ENCODE results near the gene INTS2. TPM values are rescaled to one million over a fixed set of nuclear protein-coding genes. Genes with fewer than 3 reads are reported as not detected.

Gene INTS2
- total RNA-seq, 2 donors from 2014 or later = 22.3 to 28.2 TPM

GRCh38 chr17:61972311-61972710 is 44.5 kb upstream of the INTS2 start:
- no peak for DNase-seq
- no peaks in the 10 kb centered on the region for H3K9me3 Mint-ChIP-seq
- Histone ChIP-seq H3K27ac (ENCODE audit: low read depth, low read length) (no peak overlapping the region), H3K27me3 (ENCODE audit: control insufficient read depth, insufficient read depth, low read length, poor library complexity, severe bottlenecking) (no peaks in the 10 kb centered on the region), H3K4me3 (ENCODE audit: low read length) (no peak overlapping the region), H3K9me3 (ENCODE audit: control insufficient read depth, low read length) (no peaks in the 10 kb centered on the region), H3K4me1 (ENCODE audit: control insufficient read depth, insufficient read depth, low read length) (no peaks in the 10 kb centered on the region), H3K9ac (ENCODE audit: extremely low read depth, low read length, poor library complexity, severe bottlenecking) (no peak overlapping the region), H3K36me3 (ENCODE audit: control insufficient read depth, insufficient read depth, low read length) (peaks cover 77% of the 10 kb centered on the region)
- no peak overlapping the region for H3K27ac Mint-ChIP-seq
- H3K27me3 Mint-ChIP-seq (ENCODE audit: insufficient read depth) = no peaks in the 10 kb centered on the region
- no peaks in the 10 kb centered on the region for H3K4me1 Mint-ChIP-seq
- TF ChIP-seq, protein P1, sequence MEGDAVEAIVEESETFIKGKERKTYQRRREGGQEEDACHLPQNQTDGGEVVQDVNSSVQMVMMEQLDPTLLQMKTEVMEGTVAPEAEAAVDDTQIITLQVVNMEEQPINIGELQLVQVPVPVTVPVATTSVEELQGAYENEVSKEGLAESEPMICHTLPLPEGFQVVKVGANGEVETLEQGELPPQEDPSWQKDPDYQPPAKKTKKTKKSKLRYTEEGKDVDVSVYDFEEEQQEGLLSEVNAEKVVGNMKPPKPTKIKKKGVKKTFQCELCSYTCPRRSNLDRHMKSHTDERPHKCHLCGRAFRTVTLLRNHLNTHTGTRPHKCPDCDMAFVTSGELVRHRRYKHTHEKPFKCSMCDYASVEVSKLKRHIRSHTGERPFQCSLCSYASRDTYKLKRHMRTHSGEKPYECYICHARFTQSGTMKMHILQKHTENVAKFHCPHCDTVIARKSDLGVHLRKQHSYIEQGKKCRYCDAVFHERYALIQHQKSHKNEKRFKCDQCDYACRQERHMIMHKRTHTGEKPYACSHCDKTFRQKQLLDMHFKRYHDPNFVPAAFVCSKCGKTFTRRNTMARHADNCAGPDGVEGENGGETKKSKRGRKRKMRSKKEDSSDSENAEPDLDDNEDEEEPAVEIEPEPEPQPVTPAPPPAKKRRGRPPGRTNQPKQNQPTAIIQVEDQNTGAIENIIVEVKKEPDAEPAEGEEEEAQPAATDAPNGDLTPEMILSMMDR (conservative IDR thresholded peaks at IDR 0.05) = no peak
- peaks cover 62% of the 10 kb centered on the region for H3K36me3 Mint-ChIP-seq (ENCODE audit: low read depth)
- no peak overlapping the region for H3K4me3 Mint-ChIP-seq

GRCh38 chr17:61970030-61970429 is 42.2 kb upstream of the INTS2 start:
- DNase-seq = no peak
- H3K27ac Mint-ChIP-seq = no peak overlapping the region
- no peak overlapping the region for H3K4me3 Mint-ChIP-seq
- 89 to 92% methylated on average over 1 of the region's 1 CpG for WGBS, 2 experiments (ENCODE audit: insufficient coverage in 1 of 2, insufficient read length in 1 of 2)
- Histone ChIP-seq H3K36me3 (ENCODE audit: control insufficient read depth, insufficient read depth, low read length) (peaks cover 79% of the 10 kb centered on the region), H3K9ac (ENCODE audit: extremely low read depth, low read length, poor library complexity, severe bottlenecking) (no peak overlapping the region), H3K4me1 (ENCODE audit: control insufficient read depth, insufficient read depth, low read length) (no peaks in the 10 kb centered on the region), H3K9me3 (ENCODE audit: control insufficient read depth, low read length) (no peaks in the 10 kb centered on the region), H3K4me3 (ENCODE audit: low read length) (no peak overlapping the region), H3K27ac (ENCODE audit: low read depth, low read length) (no peak overlapping the region), H3K27me3 (ENCODE audit: control insufficient read depth, insufficient read depth, low read length, poor library complexity, severe bottlenecking) (no peaks in the 10 kb centered on the region)
- H3K4me1 Mint-ChIP-seq = no peaks in the 10 kb centered on the region
- peaks cover 57% of the 10 kb centered on the region for H3K36me3 Mint-ChIP-seq (ENCODE audit: low read depth)
- no peaks in the 10 kb centered on the region for H3K27me3 Mint-ChIP-seq (ENCODE audit: insufficient read depth)
- no peaks in the 10 kb centered on the region for H3K9me3 Mint-ChIP-seq
- TF ChIP-seq, protein P1 (conservative IDR thresholded peaks at IDR 0.05) = no peak

GRCh38 chr17:61968757-61969156 is 41.0 kb upstream of the INTS2 start:
- Histone ChIP-seq H3K9me3 (ENCODE audit: control insufficient read depth, low read length) (no peaks in the 10 kb centered on the region), H3K36me3 (ENCODE audit: control insufficient read depth, insufficient read depth, low read length) (peaks cover 79% of the 10 kb centered on the region), H3K4me1 (ENCODE audit: control insufficient read depth, insufficient read depth, low read length) (no peaks in the 10 kb centered on the region), H3K4me3 (ENCODE audit: low read length) (no peak overlapping the region), H3K27me3 (ENCODE audit: control insufficient read depth, insufficient read depth, low read length, poor library complexity, severe bottlenecking) (no peaks in the 10 kb centered on the region), H3K9ac (ENCODE audit: extremely low read depth, low read length, poor library complexity, severe bottlenecking) (no peak overlapping the region), H3K27ac (ENCODE audit: low read depth, low read length) (no peak overlapping the region)
- no peak overlapping the region for H3K27ac Mint-ChIP-seq
- H3K9me3 Mint-ChIP-seq = no peaks in the 10 kb centered on the region
- 94 to 99% methylated on average over 5 of the region's 5 CpGs for WGBS, 2 experiments (ENCODE audit: insufficient coverage in 1 of 2, insufficient read length in 1 of 2)
- no peak overlapping the region for H3K4me3 Mint-ChIP-seq
- no peaks in the 10 kb centered on the region for H3K27me3 Mint-ChIP-seq (ENCODE audit: insufficient read depth)
- no peak for DNase-seq
- H3K36me3 Mint-ChIP-seq (ENCODE audit: low read depth) = peaks cover 59% of the 10 kb centered on the region
- H3K4me1 Mint-ChIP-seq = no peaks in the 10 kb centered on the region
- TF ChIP-seq, protein P1 (conservative IDR thresholded peaks at IDR 0.05) = no peak
